Left renal cortex interstitium (tissue), 4 donors: ENCODE results near the gene PDIA5. TPM values are rescaled to one million over a fixed set of nuclear protein-coding genes. Genes with fewer than 3 reads are reported as not detected.

ENCODE experiments used
- DNase-seq, 4 donors: peaks; one replicate each; pipeline ENCODE4 v3.0.0-alpha.2; 2013; ENCODE audit warnings: low read depth in 4 of 4, low spot score in 2 of 4, missing footprints in 1 of 4
- polyA plus RNA-seq, 4 donors: library from polyadenylated mRNA; unstranded; fragments of 120-200 nt; gene quantifications; one replicate each; pipeline ENCODE4 v1.2.1, GENCODE V29; 2013; ENCODE audit not compliant: insufficient read length in 4 of 4

The PDIA5 gene
- polyA plus RNA-seq: 10 to 100 TPM; 23.4 to 29.8 (median 27.7) TPM

GRCh38 chr3:123066896-123067688, at the start of gene PDIA5:
TSS of gene PDIA5 (plus strand) at chr3:123067025. CDS start at chr3:123067165, 140 bp downstream.
- DNase-seq: peak in 3 of 4 donors; percentile 57 to 78 (median 63)

- no peak for DNase-seq
Observed at GRCh38 chr3:123018683-123019082, 48.1 kb upstream of the PDIA5 start.

GRCh38 chr3:123019161-123019560, 47.7 kb upstream of the PDIA5 start:
- no peak for DNase-seq

- DNase-seq: no peak
Observed at GRCh38 chr3:123019591-123019990, 47.2 kb upstream of the PDIA5 start.

GRCh38 chr3:123020709-123021108, 46.1 kb upstream of the PDIA5 start:
- DNase-seq: no peak

- DNase-seq: no peak
Observed at GRCh38 chr3:123021388-123021787, 45.4 kb upstream of the PDIA5 start.

- no peak for DNase-seq
Observed at GRCh38 chr3:123021996-123022510, 44.8 kb upstream of the PDIA5 start.

GRCh38 chr3:123024056-123024455, 42.8 kb upstream of the PDIA5 start:
- no peak for DNase-seq

GRCh38 chr3:123025642-123026521, 40.9 kb upstream of the PDIA5 start:
- no peak for DNase-seq

GRCh38 chr3:123026565-123027291, 40.1 kb upstream of the PDIA5 start:
- DNase-seq: no peak

GRCh38 chr3:123027292-123028232, 39.3 kb upstream of the PDIA5 start, which contains the start of gene SEMA5B:
TSS of gene SEMA5B (minus strand) at chr3:123027763. CDS start at chr3:122961263, 66,500 bp downstream.
- DNase-seq: peak in 2 of 4 donors; percentile 56 to 65

- peak in 3 of 4 donors; percentile 55 to 71 (median 65) for DNase-seq
Observed at GRCh38 chr3:123028233-123028828, 38.5 kb upstream of the PDIA5 start.

GRCh38 chr3:123031051-123031450, 35.8 kb upstream of the PDIA5 start:
- DNase-seq: no peak

- DNase-seq: no peak
Observed at GRCh38 chr3:123032057-123032456, 34.8 kb upstream of the PDIA5 start.

GRCh38 chr3:123034120-123034519, 32.7 kb upstream of the PDIA5 start:
- DNase-seq: no peak

- DNase-seq: no peak
Observed at GRCh38 chr3:123034996-123035395, 31.8 kb upstream of the PDIA5 start.

- no peak for DNase-seq
Observed at GRCh38 chr3:123036352-123037014, 30.3 kb upstream of the PDIA5 start.

- no peak for DNase-seq
Observed at GRCh38 chr3:123037015-123037375, 29.8 kb upstream of the PDIA5 start.
